ENCODE results near the gene PPP4C. TPM values are rescaled to one million over a fixed set of nuclear protein-coding genes. Genes with fewer than 3 reads are reported as not detected.
"Not testable (repeated sequence)": the region's sequence is repeated elsewhere in the genome, so short reads cannot be mapped to it uniquely, and the experiment has no call there.

The PPP4C gene
- total RNA-seq, 1 donor, result 154 TPM

DNA sequence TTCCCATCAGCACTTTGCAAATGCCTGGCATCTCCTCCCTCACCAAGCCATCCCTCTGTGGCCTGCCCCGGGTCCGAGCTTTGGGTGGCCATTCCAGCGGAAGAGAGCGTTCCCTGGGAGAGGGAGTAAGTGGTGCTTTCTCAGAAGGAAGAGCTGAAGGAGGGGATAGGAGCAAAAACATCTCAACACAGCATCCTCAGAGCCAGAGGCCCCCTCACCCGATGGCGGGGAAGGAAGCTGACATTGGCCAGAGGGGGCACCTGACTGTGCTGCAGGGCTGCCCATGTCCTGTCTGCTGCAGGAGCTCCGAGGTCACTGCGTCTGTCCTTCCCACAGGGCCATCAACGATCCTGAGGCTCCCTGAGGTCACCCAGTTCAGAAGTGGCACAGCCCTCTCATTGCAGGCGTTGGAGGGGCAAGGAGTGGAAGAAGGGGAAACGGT, 44.3 kb upstream of the PPP4C start:
- no peak for TF ChIP-seq CTCF (IDR thresholded peaks at IDR 0.05; ENCODE audit: insufficient read depth, low read length)
- no peak overlapping the region for H3K4me3 ChIP-seq (ENCODE audit: low read depth, low read length)
- DNase-seq (ENCODE audit: low read depth), result no peak

DNA sequence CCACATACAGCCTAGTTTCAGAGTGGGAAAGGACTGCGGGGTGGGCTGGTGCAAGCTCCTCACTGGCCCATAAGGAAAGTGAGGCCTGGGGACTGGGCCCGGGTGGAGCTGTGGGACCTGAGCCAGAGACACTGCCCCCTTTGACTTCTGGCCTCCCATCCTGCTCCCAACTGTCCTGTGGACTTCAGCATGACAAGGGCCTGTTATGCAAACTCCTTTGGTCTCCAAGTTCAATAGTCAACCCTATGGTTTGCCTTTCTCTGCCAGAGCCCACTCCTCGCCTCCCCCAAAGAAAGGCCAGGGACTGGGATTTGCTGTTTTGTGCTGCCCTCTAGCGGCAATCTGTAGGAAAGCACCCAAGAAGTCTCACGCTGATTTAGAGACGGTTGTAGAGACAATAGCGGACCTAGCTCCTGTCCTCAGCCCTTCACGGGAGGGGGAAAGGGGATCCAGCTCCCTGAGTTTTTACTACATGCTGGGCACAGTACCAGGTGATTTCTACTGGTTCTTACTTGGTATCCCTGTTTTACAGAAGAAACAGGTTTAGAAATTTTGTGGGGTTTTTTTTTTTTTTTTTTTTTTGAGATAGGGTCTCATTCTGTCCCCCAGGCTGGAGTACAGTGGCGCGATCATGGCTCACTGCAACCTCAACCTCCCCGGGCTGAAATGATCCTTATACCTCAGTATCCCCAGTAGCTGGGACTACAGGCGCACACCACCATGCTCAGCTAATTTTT, 43.5 kb upstream of the PPP4C start:
- H3K4me3 ChIP-seq (ENCODE audit: low read depth, low read length), result no peak overlapping the region
- DNase-seq (ENCODE audit: low read depth), result peak; percentile 80
- TF ChIP-seq CTCF (IDR thresholded peaks at IDR 0.05; ENCODE audit: insufficient read depth, low read length), result peak; percentile 82

DNA sequence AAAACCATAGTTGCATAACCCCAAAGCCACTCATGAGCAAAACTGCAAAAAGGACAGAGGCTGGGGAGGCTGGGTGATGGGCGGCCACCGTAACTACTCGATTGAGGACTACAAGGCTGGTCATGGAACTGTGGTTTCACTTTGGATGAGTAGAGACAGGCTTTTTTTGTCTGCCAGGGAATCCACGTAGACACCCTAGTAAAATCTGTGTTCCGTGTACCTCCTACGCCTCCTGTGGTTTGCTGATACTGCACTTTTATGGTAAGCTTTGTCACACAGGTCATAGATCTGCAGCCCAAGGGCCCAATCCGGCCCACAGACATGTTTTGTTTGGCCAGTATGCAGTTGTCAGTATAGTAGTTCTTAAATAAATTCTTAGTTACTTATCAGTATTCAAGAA, 42.5 kb upstream of the PPP4C start:
- H3K4me3 ChIP-seq (ENCODE audit: low read depth, low read length), result no peak overlapping the region
- TF ChIP-seq CTCF (IDR thresholded peaks at IDR 0.05; ENCODE audit: insufficient read depth, low read length), result no peak
- no peak for DNase-seq (ENCODE audit: low read depth)

DNA sequence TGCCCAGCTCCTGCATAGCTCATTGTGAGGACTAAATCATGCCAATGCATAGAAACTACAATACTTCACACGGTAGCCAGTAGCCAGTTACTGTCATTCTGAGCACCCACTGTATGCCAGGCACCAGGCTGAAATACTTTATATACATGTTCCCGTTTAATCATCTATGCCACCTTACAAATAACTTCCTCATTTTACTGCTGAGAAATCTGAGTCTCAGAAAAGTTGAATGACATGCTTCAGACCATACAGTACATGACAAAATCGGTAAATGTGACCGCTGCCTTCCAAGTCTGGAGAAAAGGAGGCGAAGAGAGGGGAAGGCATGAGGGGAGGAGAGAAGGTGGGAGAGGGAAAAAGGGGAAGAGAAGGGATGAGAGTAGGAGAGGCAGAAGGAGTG, 35.6 kb upstream of the PPP4C start:
- no peak overlapping the region for H3K4me3 ChIP-seq (ENCODE audit: low read depth, low read length)
- TF ChIP-seq CTCF (IDR thresholded peaks at IDR 0.05; ENCODE audit: insufficient read depth, low read length), result no peak
- DNase-seq (ENCODE audit: low read depth), result no peak

DNA sequence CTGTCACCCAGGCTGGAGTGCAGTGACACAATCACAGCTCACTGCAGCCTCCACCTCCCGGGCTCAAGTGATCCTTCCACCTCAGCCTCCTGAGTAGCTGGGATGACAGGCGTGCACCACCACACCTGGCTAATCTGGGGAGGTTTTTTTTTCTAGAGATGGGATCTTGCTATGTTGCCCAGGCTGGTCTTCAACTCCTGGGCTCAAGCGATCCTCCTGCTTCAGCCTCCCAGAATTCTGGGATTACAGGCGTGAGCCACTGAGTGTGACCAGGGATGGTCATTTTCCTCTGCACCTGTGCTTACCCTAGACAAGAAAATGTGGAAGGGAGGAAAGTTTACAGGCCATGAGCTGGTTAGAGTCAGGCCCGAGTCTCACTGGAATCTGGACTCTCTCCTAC, 35.1 kb upstream of the PPP4C start:
- not testable (repeated sequence) for DNase-seq (ENCODE audit: low read depth)

DNA sequence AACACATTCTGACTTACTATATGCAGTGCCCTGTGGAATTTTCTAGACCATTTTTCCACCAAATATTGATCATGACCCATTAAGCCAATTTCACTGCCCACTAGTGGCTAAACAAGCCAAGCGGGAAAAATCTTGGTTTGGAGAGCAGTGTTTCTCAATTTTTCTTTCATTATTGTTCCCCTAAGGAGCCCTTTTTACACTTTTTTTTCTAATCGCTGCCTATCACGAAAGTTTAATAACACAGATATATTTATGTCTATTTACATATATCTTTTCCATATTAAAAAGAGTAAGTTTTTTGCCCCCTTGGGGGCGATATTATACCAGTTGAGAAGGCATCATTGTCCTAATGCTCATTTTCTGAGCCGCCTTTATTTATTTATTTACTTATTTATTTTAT, 34.0 kb upstream of the PPP4C start:
- peak; percentile 72 for DNase-seq (ENCODE audit: low read depth)
- peak; percentile 31 for TF ChIP-seq CTCF (IDR thresholded peaks at IDR 0.05; ENCODE audit: insufficient read depth, low read length)
- H3K4me3 ChIP-seq (ENCODE audit: low read depth, low read length), result no peak overlapping the region

More for the DNA sequence above, 35.1 kb upstream of the PPP4C start:
- not testable (repeated sequence) for H3K4me3 ChIP-seq (ENCODE audit: low read depth, low read length)

GRCh38 chr16:30046178-30046577, 29.6 kb upstream of the PPP4C start:
- no peak for TF ChIP-seq CTCF (IDR thresholded peaks at IDR 0.05; ENCODE audit: insufficient read depth, low read length)
- no peak for DNase-seq (ENCODE audit: low read depth)
- no peak overlapping the region for H3K4me3 ChIP-seq (ENCODE audit: low read depth, low read length)

All from fibroblast of the aortic adventitia (primary cell).